Measurements from ENCODE around the gene ADARB2.
"Not testable (repeated sequence)": the region's sequence is repeated elsewhere in the genome, so short reads cannot be mapped to it uniquely, and the experiment has no call there.

The ADARB2 gene

GRCh38 chr10:1476455-1476803 lies 260.9 kb downstream of the ADARB2 start:
- DNase-seq = no peak

DNA sequence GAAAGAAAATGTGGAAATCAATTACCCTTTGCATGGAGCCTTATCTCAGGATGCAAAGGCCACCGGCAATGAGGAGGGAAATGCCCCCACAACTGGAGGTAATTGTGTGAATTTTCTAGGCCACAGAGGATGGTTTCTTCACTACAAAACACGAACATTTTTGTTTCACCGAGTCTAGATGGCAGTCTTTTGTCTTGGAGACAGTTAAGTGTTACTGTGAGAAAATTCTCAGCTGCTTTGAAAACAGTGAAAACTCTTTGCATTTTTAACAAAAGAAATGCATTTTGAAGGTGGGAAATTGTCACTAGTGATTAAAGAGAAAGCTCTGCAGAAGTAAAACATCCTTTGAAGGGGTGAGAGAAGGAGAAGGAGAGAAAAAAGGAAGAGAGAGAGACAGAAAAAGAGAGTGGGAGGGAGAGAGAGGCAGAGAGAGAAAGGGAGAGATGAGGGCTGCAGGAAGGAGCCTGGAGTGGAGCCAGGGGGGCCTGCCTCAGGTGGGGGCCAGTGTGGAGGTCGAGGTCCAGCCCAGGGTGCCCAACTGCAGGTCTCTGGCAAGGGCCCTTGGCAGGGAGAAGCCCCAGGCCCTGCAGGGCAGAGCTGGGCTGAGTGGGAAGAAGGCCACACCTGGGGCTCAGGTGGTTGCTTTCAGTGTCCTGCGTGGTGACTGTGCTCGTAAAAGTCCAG lies 261.4 kb downstream of the ADARB2 start:
- DNase-seq = no peak

GRCh38 chr10:1475098-1475591 lies 262.2 kb downstream of the ADARB2 start:
- no peak for DNase-seq

GRCh38 chr10:1474376-1475097 lies 262.8 kb downstream of the ADARB2 start:
- no peak for DNase-seq

DNA sequence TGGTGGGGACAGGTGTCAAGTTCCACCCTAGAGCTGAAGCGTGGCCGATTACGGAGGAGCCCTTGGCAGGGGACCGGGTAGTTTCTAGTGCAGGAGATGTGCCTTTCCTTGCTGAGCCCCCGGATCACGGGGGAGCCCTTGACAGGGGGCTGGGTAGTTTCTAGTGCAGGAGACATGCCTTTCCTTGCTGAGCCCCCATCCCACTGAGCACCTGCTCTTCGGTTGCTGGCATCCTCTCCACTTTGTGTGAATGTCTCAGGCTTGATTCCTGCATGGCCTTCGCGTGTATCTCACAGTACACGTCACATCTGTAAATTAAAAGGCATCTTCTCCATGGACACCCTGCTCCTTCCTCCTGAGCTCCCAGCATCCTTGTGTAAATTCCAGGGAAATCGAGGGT lies 263.5 kb downstream of the ADARB2 start:
- DNase-seq = no peak

DNA sequence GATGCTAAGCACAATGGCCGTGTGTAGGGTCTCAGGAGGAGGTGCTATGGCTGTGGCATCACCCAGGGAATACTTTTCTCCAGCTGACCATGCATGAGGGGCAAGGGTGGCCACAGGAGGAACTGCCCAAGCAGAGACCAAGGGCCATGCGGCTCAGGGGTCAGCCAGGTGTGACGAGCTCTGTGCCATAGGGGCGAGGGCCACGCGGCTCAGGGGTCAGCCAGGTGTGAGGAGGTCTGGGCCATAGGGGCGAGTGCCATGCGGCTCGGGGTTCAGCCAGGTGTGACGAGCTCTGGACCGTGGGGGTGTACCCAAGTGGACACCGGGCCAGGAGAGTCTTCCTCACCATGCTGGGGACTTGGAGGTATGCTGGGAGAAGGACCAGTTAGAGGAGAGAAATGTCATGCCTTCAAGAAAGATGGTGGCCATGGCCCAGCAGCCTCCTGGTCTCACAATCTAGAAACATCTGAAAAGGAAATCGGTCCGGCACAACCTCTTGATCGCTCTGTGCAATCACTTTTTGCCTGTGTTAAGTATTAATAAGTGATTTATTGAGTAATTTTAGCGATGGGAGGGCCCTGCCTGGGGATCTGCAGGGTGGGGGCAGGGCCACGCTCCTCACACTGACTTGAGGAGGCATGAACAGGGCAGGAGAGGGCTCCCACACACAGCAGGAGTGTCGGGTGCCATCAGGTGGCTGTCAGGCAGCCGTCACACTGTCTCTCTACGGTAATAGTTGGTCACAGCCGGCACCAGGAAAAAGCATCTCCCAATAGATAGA lies 265.0 kb downstream of the ADARB2 start:
- no peak for DNase-seq

DNA sequence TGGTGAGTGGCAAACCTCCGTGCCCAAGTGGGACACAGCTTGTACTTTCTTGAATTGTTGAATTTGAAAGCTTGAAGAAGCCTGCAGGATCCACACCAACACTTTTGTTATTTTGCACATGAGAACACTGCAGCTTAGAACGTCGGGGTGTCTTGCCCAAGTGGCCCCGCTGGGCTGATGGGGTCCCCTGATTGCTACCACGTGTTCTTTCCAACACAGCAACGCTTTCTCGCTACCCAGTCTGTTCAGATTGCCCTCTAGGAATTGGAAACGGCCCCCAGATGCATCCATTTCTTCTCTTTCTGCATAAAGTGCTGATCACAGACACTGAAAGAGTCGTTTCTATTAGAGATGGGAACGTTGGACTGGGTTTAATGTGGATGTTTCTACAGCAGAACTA lies 268.5 kb downstream of the ADARB2 start:
- DNase-seq = no peak

DNA sequence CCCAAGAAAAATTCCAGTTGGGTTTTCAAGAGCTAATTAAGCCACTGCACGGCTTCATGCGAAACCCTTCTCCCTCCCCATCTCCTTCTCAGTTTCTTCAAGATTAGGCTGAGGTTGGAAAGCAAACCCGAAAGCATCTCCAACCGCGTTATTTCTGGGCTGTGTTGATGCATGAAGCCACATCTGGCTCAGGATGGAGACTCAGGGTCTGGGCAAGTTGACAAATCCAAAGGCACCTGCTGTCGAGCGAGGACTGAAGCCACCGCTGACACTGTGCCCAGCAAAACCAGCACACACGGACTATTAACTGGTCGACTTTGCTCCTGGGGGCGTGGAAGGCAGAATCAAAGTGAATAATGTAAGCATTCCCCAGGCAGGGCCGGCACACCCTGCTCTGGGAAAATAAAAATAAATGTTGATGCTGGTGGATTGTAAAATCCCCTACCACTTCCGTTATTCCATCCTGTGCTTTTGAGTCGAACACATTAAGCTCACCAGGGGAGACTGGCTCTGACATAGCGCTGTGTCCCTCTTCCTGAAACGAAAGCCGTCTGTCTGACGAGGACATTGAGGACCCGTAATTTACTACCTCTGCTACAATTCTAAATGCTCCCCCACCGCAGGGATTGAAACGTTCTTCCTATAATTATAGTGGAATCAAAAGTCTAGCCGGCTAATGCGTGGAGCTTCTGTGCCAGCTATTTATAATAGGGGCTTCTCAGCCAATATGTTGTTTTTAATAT lies 269.8 kb downstream of the ADARB2 start:
- no peak for DNase-seq

- no peak for DNase-seq
Measured at GRCh38 chr10:1465993-1466764, 271.1 kb downstream of the ADARB2 start.

GRCh38 chr10:1465418-1465911 lies 271.9 kb downstream of the ADARB2 start:
- no peak for DNase-seq

- no peak for DNase-seq
Measured at GRCh38 chr10:1464881-1465417, 272.4 kb downstream of the ADARB2 start.

DNA sequence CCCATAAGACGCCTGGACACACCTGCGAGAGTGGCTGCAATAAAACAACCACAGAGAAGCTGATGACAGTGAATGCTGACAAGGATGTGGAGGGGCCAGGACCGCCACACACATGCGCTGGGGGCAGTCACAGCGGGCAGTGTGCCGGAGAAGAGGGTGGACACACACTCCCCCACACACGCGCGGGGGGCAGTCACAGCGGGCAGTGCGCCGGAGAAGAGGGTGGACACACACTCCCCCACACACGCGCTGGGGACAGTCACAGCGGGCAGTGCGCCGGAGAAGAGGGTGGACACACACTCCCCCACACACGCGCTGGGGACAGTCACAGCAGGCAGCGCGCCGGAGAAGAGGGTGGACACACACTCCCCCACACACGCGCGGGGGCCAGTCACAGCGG lies 273.4 kb downstream of the ADARB2 start:
- DNase-seq = not testable (repeated sequence)

DNA sequence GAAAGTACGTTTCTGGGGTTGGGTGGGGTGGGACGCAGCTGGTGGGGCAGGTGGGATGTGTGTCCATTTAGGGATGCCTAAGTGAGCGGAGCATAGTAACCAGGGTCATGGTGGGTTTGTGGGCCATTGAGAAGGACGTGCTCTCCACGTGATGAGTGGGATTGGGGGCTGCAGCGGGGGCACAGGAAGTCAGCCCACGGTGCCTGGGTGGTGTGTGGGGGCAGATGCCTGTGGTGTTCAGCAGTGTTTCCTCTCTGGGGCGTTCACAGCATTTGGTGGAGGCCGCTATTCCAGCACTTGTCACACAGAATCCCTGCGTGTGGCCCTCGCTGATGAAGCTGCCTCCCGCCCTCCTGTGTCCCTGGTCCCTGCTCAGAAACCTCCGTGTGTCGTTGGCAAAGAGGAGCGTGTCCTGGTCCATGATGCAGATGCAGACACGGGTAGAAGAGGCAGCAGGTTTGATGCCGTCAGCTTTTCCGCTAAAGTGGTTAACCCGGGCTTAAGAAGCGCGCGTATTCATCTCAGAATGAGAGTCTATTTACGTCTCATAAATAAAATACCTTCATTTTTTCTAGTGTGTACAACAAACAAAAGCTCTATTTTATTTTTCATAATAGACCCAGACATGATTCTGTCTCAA lies 274.2 kb downstream of the ADARB2 start:
- DNase-seq = no peak

DNA sequence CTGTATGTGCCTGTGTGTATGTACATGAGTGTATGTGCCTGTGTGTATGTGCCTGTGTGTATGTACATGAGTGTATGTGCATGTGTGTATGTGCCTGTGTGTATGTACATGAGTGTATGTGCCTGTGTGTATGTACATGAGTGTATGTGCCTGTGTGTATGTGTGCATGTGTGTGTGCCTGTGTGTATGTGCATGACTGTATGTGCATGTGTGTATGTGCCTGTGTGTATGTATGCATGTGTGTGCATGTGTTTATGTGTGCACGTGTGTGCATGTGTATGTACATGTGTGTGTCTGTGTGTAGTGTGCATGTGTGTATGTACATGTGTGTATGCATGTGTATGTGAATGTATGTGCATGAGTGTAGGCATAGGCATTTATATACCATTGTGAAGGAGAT lies 274.8 kb downstream of the ADARB2 start:
- DNase-seq = no peak

DNA sequence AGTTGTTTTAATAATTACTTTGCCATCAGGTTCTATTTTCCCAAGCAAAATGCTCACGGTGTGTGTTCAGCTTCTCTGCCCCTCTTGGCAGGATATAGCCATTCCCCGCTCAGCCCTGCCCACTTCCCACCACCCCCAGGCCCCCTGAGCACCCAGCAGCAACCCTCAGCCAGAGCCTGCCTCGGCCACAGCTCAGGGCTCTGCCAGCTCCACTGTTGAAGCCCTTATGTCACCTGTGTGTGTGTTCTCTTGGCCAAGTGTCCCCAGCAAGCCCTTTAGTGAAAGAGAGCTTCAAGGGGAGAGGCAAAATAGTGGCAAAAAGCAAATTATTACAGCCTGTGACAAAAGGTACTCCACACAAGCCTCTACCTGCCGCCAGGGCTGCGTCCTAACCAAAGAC lies 275.3 kb downstream of the ADARB2 start:
- DNase-seq = no peak

- DNase-seq = peak; percentile 22
Measured at GRCh38 chr10:1461016-1461415, 276.3 kb downstream of the ADARB2 start.

- DNase-seq = peak; percentile 6
Measured at GRCh38 chr10:1459664-1460063, 277.7 kb downstream of the ADARB2 start.

DNA sequence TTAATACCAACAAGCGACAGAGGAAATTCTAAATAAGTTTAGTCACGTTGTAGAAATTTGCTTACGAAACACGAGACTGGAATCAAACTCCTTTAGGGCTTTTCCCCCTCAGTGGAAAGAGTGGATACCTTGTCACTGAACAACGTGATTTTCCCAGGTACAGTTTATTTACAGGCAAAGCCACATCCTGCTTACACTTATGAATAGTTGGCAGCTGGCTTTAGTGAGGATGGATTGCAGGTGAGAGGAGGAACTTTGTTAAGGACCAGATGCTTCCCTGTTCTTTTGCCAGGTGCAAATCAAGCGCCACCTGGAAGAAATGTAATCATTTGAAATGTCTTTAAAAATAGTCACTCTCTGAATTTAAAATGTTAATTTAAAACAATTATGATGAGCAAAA lies 282.4 kb downstream of the ADARB2 start:
- DNase-seq = no peak

- no peak for DNase-seq
Measured at GRCh38 chr10:1454428-1454827, 282.9 kb downstream of the ADARB2 start.

DNA sequence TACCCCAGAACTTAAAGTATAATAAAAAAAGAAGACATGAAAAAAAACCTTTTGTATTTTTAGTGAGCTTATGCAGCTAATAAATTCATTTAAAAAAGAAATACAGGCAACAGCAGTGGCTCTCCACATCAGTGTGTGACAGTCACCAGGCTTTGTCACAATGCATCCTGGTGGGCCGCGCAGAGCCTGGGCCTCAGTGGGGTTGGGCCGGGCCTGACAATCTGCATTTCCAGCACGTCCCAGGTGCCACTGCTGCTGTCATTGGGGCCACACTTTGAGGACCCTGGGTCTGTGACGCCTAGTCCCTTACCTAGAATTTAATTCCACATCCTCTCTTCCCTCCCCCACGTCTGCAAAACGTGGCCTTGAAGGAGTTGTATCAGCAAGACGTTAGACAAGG lies 284.5 kb downstream of the ADARB2 start:
- DNase-seq = no peak

GRCh38 chr10:1451941-1452340 lies 285.4 kb downstream of the ADARB2 start:
- no peak for DNase-seq
